OCI-LY1 (cell line): ENCODE measurements around the gene APBA3.

Experiments
- H2AFZ ChIP-seq: fragments of 200-600 bp; sonication (generic), shearing (Covaris generic); 2 replicates; pipeline ENCODE4 v1.6.0; 2014; ENCODE audit warnings: antibody characterized with exemption, mild to moderate bottlenecking, low read length
- H3F3A ChIP-seq: fragments of 200-600 bp; sonication (generic), shearing (Covaris generic); 2 replicates; pipeline ENCODE4 v1.6.0; 2014; ENCODE audit warnings: mild to moderate bottlenecking, antibody characterized with exemption, low read length, moderate library complexity; ENCODE audit not compliant: insufficient read depth
- H3K27ac ChIP-seq: fragments of 200-600 bp; sonication (generic); 2 replicates; pipeline ENCODE4 v1.5.1; 2014; ENCODE audit warnings: low read length, mixed run types, mild to moderate bottlenecking, low read depth; ENCODE audit not compliant: poor library complexity, severe bottlenecking
- H3K27me3 ChIP-seq: fragments of 200-600 bp; sonication (generic); 2 replicates; pipeline ENCODE4 v1.6.0; 2014; ENCODE audit warnings: antibody characterized with exemption, mild to moderate bottlenecking, low read length, moderate library complexity; ENCODE audit not compliant: insufficient read depth
- H3K36me3 ChIP-seq: fragments of 200-600 bp; sonication (generic); 2 replicates; pipeline ENCODE4 v1.6.1; 2014; ENCODE audit warnings: mild to moderate bottlenecking, antibody characterized with exemption, low read length, moderate library complexity, mixed read lengths; ENCODE audit not compliant: insufficient read depth
- H3K4me1 ChIP-seq: fragments of 200-600 bp; sonication (generic); 2 replicates; pipeline ENCODE4 v1.5.1; 2014; ENCODE audit warnings: mild to moderate bottlenecking, low read length, moderate library complexity; ENCODE audit not compliant: insufficient read depth, severe bottlenecking
- H3K4me2 ChIP-seq: fragments of 200-600 bp; sonication (generic), shearing (Covaris generic); 2 replicates; pipeline ENCODE4 v1.6.1; 2014; ENCODE audit warnings: low read length
- H3K4me3 ChIP-seq: fragments of 200-600 bp; sonication (generic); 2 replicates; pipeline ENCODE4 v1.5.1; 2014; ENCODE audit warnings: low read length, low read depth, mild to moderate bottlenecking, mixed read lengths; ENCODE audit not compliant: poor library complexity, severe bottlenecking
- H3K79me2 ChIP-seq: fragments of 200-600 bp; shearing (Covaris generic); 2 replicates; pipeline ENCODE4 v1.6.1; 2016; ENCODE audit warnings: mixed run types, low read length, mixed read lengths; ENCODE audit not compliant: insufficient read depth
- H3K9ac ChIP-seq: fragments of 200-600 bp; sonication (generic), shearing (Covaris generic); 2 replicates; pipeline ENCODE4 v1.6.1; 2014; ENCODE audit warnings: mild to moderate bottlenecking, low read length, mixed read lengths
- H3K9me2 ChIP-seq: fragments of 200-600 bp; sonication (generic), shearing (Covaris generic); 2 replicates; pipeline ENCODE4 v1.6.1; 2014; ENCODE audit warnings: low read depth, mild to moderate bottlenecking, low read length, mixed read lengths
- H3K9me3 ChIP-seq: fragments of 200-600 bp; shearing (Covaris generic); 2 replicates; pipeline ENCODE4 v1.6.1; 2014; ENCODE audit warnings: low read length, mixed read lengths
- H4K20me1 ChIP-seq: fragments of 200-600 bp; sonication (generic), shearing (Covaris generic); 2 replicates; pipeline ENCODE4 v1.6.0; 2016; ENCODE audit warnings: mild to moderate bottlenecking, low read length; ENCODE audit not compliant: insufficient read depth
- EZH2 ChIP-seq: fragments of 200-600 bp; sonication (generic), shearing (Covaris generic); IDR thresholded peaks from 2 replicates; pipeline ENCODE4 v1.8.0; 2017; ENCODE audit warnings: borderline replicate concordance, mixed run types, mild to moderate bottlenecking, antibody characterized with exemption, low read length, moderate library complexity, mixed read lengths
- TF ChIP-seq, protein P1 (sequence below): fragments of 200-600 bp; sonication (generic), shearing (Covaris generic); IDR thresholded peaks from 2 replicates; pipeline ENCODE4 v1.5.1; 2017; ENCODE audit warnings: mild to moderate bottlenecking, antibody characterized with exemption, low read length, moderate library complexity, mixed read lengths

The APBA3 gene

DNA sequence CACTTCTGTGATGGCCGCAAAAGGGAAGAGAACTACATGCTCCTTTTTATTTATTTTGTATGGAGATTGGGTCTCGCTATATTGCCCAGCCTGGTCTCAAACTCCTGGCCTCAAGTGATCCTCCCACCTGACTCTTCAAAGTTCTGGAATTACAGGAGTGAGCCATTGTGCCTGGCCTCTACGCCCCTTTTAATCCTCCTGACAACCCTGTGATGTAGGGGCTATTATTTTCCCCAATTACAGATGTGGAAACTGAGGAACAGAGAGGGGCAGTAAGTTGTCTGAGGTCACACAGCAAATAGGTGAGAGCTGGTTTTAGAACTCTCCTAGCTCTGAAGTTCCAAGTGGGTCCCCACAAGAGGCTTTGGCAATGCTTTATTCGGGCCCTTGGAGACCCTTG, 41.6 kb downstream of the APBA3 start:
- Histone ChIP-seq H3K9me2 (no peaks in the 10 kb centered on the region), H3K27me3 (no peaks in the 10 kb centered on the region; the same call in 1 of the 2 replicates), H3K9me3 (no peaks in the 10 kb centered on the region), H3F3A (no peaks in the 10 kb centered on the region), H3K4me1 (peaks cover 3% of the 10 kb centered on the region), H3K36me3 (no peaks in the 10 kb centered on the region), H2AFZ (no peak overlapping the region), H3K9ac (no peak overlapping the region), H4K20me1 (no peaks in the 10 kb centered on the region), H3K4me3 (no peak overlapping the region), H3K4me2 (no peak overlapping the region), H3K79me2 (no peaks in the 10 kb centered on the region), H3K27ac (no peak overlapping the region)
- no peak for TF ChIP-seq EZH2
- TF ChIP-seq, protein P1, sequence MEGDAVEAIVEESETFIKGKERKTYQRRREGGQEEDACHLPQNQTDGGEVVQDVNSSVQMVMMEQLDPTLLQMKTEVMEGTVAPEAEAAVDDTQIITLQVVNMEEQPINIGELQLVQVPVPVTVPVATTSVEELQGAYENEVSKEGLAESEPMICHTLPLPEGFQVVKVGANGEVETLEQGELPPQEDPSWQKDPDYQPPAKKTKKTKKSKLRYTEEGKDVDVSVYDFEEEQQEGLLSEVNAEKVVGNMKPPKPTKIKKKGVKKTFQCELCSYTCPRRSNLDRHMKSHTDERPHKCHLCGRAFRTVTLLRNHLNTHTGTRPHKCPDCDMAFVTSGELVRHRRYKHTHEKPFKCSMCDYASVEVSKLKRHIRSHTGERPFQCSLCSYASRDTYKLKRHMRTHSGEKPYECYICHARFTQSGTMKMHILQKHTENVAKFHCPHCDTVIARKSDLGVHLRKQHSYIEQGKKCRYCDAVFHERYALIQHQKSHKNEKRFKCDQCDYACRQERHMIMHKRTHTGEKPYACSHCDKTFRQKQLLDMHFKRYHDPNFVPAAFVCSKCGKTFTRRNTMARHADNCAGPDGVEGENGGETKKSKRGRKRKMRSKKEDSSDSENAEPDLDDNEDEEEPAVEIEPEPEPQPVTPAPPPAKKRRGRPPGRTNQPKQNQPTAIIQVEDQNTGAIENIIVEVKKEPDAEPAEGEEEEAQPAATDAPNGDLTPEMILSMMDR = no peak

DNA sequence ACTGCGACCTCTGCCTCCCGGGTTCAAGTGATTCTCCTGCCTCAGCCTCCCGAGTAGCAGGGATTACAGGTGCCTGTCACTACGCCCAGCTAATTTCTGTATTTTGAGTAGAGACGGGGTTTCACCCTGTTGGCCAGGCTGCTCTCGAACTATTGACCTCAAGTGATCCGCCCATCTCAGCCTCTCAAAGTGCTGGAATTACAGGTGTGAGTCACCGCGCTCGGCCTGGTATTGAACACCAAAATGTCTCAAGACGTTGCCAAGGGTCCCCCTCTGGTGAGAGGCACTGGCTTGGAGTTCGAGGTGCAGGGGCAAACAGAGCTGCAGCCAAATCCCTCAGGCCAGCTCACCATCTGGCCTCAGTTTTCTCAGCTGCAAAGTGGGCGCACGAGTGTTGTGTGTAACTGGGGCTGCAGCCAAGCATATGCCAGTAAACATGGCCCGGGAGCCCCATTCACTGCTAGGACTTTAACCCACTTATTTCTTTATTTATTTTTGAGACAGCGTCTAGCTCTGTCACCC, 45.3 kb downstream of the APBA3 start:
- no peak overlapping the region for H2AFZ ChIP-seq
- no peaks in the 10 kb centered on the region; the same call in 1 of the 2 replicates for H3K27me3 ChIP-seq
- H3K4me2 ChIP-seq = no peak overlapping the region
- H3F3A ChIP-seq = no peaks in the 10 kb centered on the region
- no peaks in the 10 kb centered on the region for H4K20me1 ChIP-seq
- no peaks in the 10 kb centered on the region for H3K9me2 ChIP-seq
- H3K4me3 ChIP-seq = no peak overlapping the region
- H3K36me3 ChIP-seq = no peaks in the 10 kb centered on the region
- H3K9ac ChIP-seq = no peak overlapping the region
- TF ChIP-seq, protein P1 = no peak
- TF ChIP-seq EZH2 = no peak
- no peak overlapping the region for H3K27ac ChIP-seq
- no peaks in the 10 kb centered on the region for H3K9me3 ChIP-seq
- no peaks in the 10 kb centered on the region for H3K4me1 ChIP-seq
- no peaks in the 10 kb centered on the region for H3K79me2 ChIP-seq

DNA sequence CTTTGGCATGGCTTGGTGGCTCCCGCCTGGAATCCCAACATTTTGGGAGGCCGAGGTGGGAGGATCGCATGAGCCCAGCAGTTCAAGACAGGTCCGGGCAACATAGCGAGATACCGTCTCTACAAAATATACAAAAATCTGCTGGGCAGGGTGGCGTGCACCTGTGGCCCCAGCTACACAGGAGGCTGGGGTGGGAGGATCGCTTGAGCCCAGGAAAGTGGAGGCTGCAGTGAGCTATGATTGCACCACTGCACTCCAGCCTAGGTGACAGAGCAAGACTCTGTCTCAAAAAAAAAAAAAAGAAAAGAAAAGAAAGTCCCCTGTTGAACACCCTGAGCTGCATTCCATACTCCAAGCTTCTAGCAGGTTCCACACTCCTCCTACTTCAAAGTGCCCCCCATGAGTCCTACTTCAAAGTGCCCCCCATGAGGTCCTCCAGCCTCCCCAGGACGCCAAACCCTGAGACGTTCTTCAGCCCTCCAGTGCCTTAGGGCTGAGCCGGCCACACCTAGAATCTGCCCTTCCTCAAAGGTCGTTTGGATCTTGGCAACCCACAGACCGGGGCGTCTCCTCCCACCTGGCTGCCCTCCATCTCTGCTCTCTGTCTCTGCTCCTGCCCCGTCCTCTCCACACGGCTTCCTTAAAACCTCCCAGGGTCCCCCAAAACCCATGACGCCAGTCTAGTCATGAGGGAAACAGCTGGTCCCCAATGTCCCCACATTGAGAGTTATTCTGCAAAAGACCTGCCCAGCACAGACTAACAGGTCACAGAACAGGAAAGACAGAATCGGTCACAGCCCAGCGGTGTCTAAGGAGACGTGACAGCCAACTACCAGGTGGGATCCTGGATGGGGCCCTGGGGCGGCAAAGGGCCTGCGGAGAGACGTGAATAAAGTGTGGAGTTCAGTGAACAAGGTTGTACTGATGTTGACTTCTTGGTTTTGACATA, 48.6 kb downstream of the APBA3 start:
- TF ChIP-seq, protein P1 = no peak
- TF ChIP-seq EZH2 = no peak
- no peak overlapping the region for H3K4me3 ChIP-seq
- H3K9ac ChIP-seq = no peak overlapping the region
- no peak overlapping the region for H3K4me2 ChIP-seq
- H2AFZ ChIP-seq = no peak overlapping the region
- no peaks in the 10 kb centered on the region for H3F3A ChIP-seq
- H3K9me2 ChIP-seq = no peaks in the 10 kb centered on the region
- H3K27ac ChIP-seq = no peak overlapping the region
- no peaks in the 10 kb centered on the region for H3K4me1 ChIP-seq
- H3K36me3 ChIP-seq = no peaks in the 10 kb centered on the region
- H3K27me3 ChIP-seq = no peaks in the 10 kb centered on the region; the same call in 1 of the 2 replicates
- H4K20me1 ChIP-seq = no peaks in the 10 kb centered on the region
- no peaks in the 10 kb centered on the region for H3K9me3 ChIP-seq
- H3K79me2 ChIP-seq = no peaks in the 10 kb centered on the region
